Fibroblast of the conjunctiva (primary cell): Measurements from ENCODE around the gene NRN1L.
A peak's percentile ranks its signal among the peaks of the same experiment; 100 is the strongest.

Experiments used
- DNase-seq: peaks from one replicate; pipeline ENCODE4 v3.0.0-alpha.2; 2010; ENCODE audit warnings: low read depth

NRN1L gene

GRCh38 chr16:67935402-67936123 lies 50.9 kb downstream of the NRN1L start:
- DNase-seq: peak; percentile 89
